NCI-H748 treated with DMSO at 0.1 percent for 48 hours (cell line): ENCODE measurements around the gene ULK1.

Source experiments
- DNase-seq: peaks from one replicate; lab custom pipeline; 2025; lab: John Stamatoyannopoulos, UW

The ULK1 gene

GRCh38 chr12:131894313-131894860 lies at the start of gene ULK1:
ULK1 (plus strand) TSS chr12:131894622; CDS start chr12:131895002, 380 bp downstream.
- DNase-seq, result peak; percentile 92

- DNase-seq, result no peak
Measured at GRCh38 chr12:131844656-131845055, 49.8 kb upstream of the ULK1 start.

GRCh38 chr12:131845121-131845520 lies 49.3 kb upstream of the ULK1 start:
- no peak for DNase-seq

GRCh38 chr12:131847456-131847855 lies 47.0 kb upstream of the ULK1 start:
- DNase-seq, result no peak

GRCh38 chr12:131848753-131849152 lies 45.7 kb upstream of the ULK1 start:
- DNase-seq, result no peak

- DNase-seq, result no peak
Measured at GRCh38 chr12:131849700-131850553, 44.5 kb upstream of the ULK1 start.

GRCh38 chr12:131850856-131851559 lies 43.4 kb upstream of the ULK1 start:
- peak; percentile 27 for DNase-seq

GRCh38 chr12:131851741-131852550 lies 42.5 kb upstream of the ULK1 start:
- no peak for DNase-seq

GRCh38 chr12:131852551-131853299 lies 41.7 kb upstream of the ULK1 start:
- no peak for DNase-seq

GRCh38 chr12:131853832-131854797 lies 40.3 kb upstream of the ULK1 start:
- DNase-seq, result no peak

- no peak for DNase-seq
Measured at GRCh38 chr12:131854861-131855476, 39.5 kb upstream of the ULK1 start.

- DNase-seq, result no peak
Measured at GRCh38 chr12:131855521-131856142, 38.8 kb upstream of the ULK1 start.

- no peak for DNase-seq
Measured at GRCh38 chr12:131856366-131857097, 37.9 kb upstream of the ULK1 start.

- DNase-seq, result no peak
Measured at GRCh38 chr12:131857908-131858850, 36.2 kb upstream of the ULK1 start.

GRCh38 chr12:131860472-131861260 lies 33.8 kb upstream of the ULK1 start:
- peak; percentile 64 for DNase-seq

- no peak for DNase-seq
Measured at GRCh38 chr12:131861261-131862083, 33.0 kb upstream of the ULK1 start.
